ENCODE data around the gene SNX33. TPM values are rescaled to one million over a fixed set of nuclear protein-coding genes. Genes with fewer than 3 reads are reported as not detected.

SNX33 gene
- total RNA-seq (ENCODE audit: low replicate concordance), result 10.1 and 20.7 TPM in 2 replicates

GRCh38 chr15:75647370-75648155 lies at the start of gene SNX33:
Gene SNX33, plus strand, starts transcription at chr15:75647912. Its CDS starts 1,191 bp downstream, at chr15:75649103.
- no peaks in the 10 kb centered on the region for H3K36me3 ChIP-seq
- H3K27ac ChIP-seq, result peak within 1 kb of the TSS; percentile 94
- H3K79me2 ChIP-seq (ENCODE audit: low read depth), result peaks cover 42% of the 10 kb centered on the region
- peak within 1 kb of the TSS; percentile 96 for H3K27ac Mint-ChIP-seq
- peaks cover 10% of the 10 kb centered on the region for H3K27me3 Mint-ChIP-seq (ENCODE audit: insufficient read depth, low read depth)
- H3K27me3 ChIP-seq, result peaks cover 19% of the 10 kb centered on the region
- peak within 1 kb of the TSS; percentile 70 for H3K9ac ChIP-seq
- peak within 1 kb of the TSS; percentile 89 for H3K4me3 ChIP-seq
- peaks cover 32% of the 10 kb centered on the region for H3F3A ChIP-seq (ENCODE audit: low read depth)
- peaks cover 34% of the 10 kb centered on the region for H3K4me1 ChIP-seq
- no peak for TF ChIP-seq EZH2phosphoT487 (IDR thresholded peaks at IDR 0.05)
- TF ChIP-seq CTCF (IDR thresholded peaks at IDR 0.05), result peak; percentile 67
- TF ChIP-seq EZH2 (IDR thresholded peaks at IDR 0.05), result no peak
- peak within 1 kb of the TSS; percentile 89 for H2AFZ ChIP-seq (replicated peaks)
- H4K20me1 ChIP-seq (ENCODE audit: low read depth), result peaks cover 40% of the 10 kb centered on the region
- H3K4me1 Mint-ChIP-seq, result peaks cover 50% of the 10 kb centered on the region
- peak within 1 kb of the TSS; percentile 96 for H3K4me3 Mint-ChIP-seq
- H3K9me3 Mint-ChIP-seq, result no peaks in the 10 kb centered on the region
- H3K4me2 ChIP-seq, result peak within 1 kb of the TSS; percentile 92
- peak; percentile 95 for DNase-seq (ENCODE audit: low spot score)
- H3K36me3 Mint-ChIP-seq, result peaks cover 16% of the 10 kb centered on the region
- H3K9me3 ChIP-seq (ENCODE audit: low read depth), result no peaks in the 10 kb centered on the region

- no peak for DNase-seq (ENCODE audit: low spot score)
- Histone ChIP-seq H3K4me3 (no peak overlapping the region), H3F3A (ENCODE audit: low read depth) (no peaks in the 10 kb centered on the region), H3K27me3 (no peaks in the 10 kb centered on the region), H2AFZ (replicated peaks) (no peak overlapping the region), H3K79me2 (ENCODE audit: low read depth) (no peaks in the 10 kb centered on the region), H3K27ac (no peak overlapping the region), H3K36me3 (no peaks in the 10 kb centered on the region), H3K4me1 (no peaks in the 10 kb centered on the region), H3K4me2 (no peak overlapping the region), H3K9ac (no peak overlapping the region), H4K20me1 (ENCODE audit: low read depth) (no peaks in the 10 kb centered on the region), H3K9me3 (ENCODE audit: low read depth) (no peaks in the 10 kb centered on the region)
- H3K36me3 Mint-ChIP-seq, result peaks cover 12% of the 10 kb centered on the region
- no peaks in the 10 kb centered on the region for H3K27me3 Mint-ChIP-seq (ENCODE audit: insufficient read depth, low read depth)
- no peak overlapping the region for H3K27ac Mint-ChIP-seq
- H3K4me1 Mint-ChIP-seq, result no peaks in the 10 kb centered on the region
- no peaks in the 10 kb centered on the region for H3K9me3 Mint-ChIP-seq
- TF ChIP-seq EZH2phosphoT487 (IDR thresholded peaks at IDR 0.05) (no peak), CTCF (IDR thresholded peaks at IDR 0.05) (no peak), EZH2 (IDR thresholded peaks at IDR 0.05) (no peak)
- no peak overlapping the region for H3K4me3 Mint-ChIP-seq
Observed at GRCh38 chr15:75598361-75598760, 49.4 kb upstream of the SNX33 start.

- no peaks in the 10 kb centered on the region for H3K9me3 ChIP-seq (ENCODE audit: low read depth)
- no peak overlapping the region for H3K9ac ChIP-seq
- Mint-ChIP-seq H3K27me3 (ENCODE audit: insufficient read depth, low read depth) (no peaks in the 10 kb centered on the region), H3K4me3 (no peak overlapping the region), H3K4me1 (no peaks in the 10 kb centered on the region), H3K9me3 (no peaks in the 10 kb centered on the region), H3K27ac (no peak overlapping the region), H3K36me3 (peaks cover 16% of the 10 kb centered on the region)
- H3K79me2 ChIP-seq (ENCODE audit: low read depth), result no peaks in the 10 kb centered on the region
- H3K4me3 ChIP-seq, result no peak overlapping the region
- no peak overlapping the region for H3K4me2 ChIP-seq
- TF ChIP-seq EZH2phosphoT487 (IDR thresholded peaks at IDR 0.05), result no peak
- TF ChIP-seq EZH2 (IDR thresholded peaks at IDR 0.05), result no peak
- no peak for TF ChIP-seq CTCF (IDR thresholded peaks at IDR 0.05)
- DNase-seq (ENCODE audit: low spot score), result no peak
- H4K20me1 ChIP-seq (ENCODE audit: low read depth), result no peaks in the 10 kb centered on the region
- no peaks in the 10 kb centered on the region for H3K36me3 ChIP-seq
- no peak overlapping the region for H2AFZ ChIP-seq (replicated peaks)
- H3F3A ChIP-seq (ENCODE audit: low read depth), result no peaks in the 10 kb centered on the region
- H3K27ac ChIP-seq, result no peak overlapping the region
- no peaks in the 10 kb centered on the region for H3K4me1 ChIP-seq
- no peaks in the 10 kb centered on the region for H3K27me3 ChIP-seq
Observed at GRCh38 chr15:75599401-75599800, 48.3 kb upstream of the SNX33 start.
